Body of pancreas (tissue), 4 donors: ENCODE results near the gene TARS3.
"Not testable (repeated sequence)": the region's sequence is repeated elsewhere in the genome, so short reads cannot be mapped to it uniquely, and the experiment has no call there.

Experiments used
- CTCF ChIP-seq, 7 experiments: fragments of 450-650 bp in 4 of 7; fragments of 200-600 bp in 3 of 7; sonication (generic) in 3 of 7; IDR thresholded peaks; one replicate each; pipeline ENCODE4 v1.5.1; 2016 to 2019; ENCODE audit warnings: antibody characterized with exemption in 7 of 7
- POLR2A ChIP-seq, 3 donors: fragments of 450-650 bp; IDR thresholded peaks; one replicate each; pipeline ENCODE4 v1.6.1; 2016; ENCODE audit warnings: antibody characterized with exemption in 3 of 3, mild to moderate bottlenecking in 2 of 3

GRCh38 chr15:101764669-101765339, 40.5 kb upstream of the TARS3 start:
- TF ChIP-seq POLR2A, CTCF (IDR thresholded peaks at IDR 0.05): not testable (repeated sequence)
